Measurements from ENCODE around the gene FUT1.

DNA sequence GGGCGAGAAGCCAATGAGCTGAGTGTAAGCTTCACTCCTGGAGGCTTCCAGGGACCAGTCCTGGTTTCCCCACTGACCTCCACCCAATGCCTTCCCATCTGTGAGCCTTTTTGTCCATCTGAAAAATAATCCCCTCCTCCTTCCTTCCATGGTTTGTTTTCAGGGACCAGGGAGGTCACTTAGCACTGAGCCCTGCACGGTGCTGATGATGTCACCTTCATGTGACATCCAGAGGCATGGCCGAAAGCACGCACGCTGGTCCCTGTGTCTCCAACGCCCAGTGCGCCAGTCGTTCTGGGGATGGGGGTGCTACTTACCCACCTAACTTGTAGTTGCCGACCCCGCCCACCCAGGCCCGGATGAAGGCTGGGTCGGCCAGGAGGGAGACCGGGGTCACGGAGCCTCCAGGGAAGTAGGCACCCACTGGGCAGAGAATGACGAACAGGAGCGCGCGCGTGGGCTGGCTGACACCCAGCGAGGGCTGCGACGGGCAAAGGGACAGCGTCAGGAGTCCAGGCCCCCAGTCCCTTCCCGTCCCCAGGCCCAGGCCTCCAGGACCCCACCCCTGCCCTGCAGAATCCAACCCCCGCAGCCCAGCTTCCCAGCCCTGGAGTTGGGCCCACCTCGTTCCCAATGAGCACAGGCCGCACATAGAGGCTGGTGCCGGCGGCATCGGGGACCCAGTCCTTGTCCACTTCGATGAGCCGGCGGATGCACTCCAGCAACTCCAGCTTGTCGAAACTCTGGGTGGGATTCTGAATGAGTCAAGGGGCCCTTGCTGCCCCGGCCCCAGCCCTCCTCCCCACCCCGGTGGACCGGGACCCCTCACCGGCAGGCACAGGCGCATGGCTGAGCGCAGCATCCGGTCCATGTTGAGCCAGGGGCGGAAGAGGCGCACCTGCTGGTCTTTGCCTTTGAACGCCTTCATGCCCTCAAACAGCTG, 47.2 kb upstream of the FUT1 start:
- TF ChIP-seq, protein P1, sequence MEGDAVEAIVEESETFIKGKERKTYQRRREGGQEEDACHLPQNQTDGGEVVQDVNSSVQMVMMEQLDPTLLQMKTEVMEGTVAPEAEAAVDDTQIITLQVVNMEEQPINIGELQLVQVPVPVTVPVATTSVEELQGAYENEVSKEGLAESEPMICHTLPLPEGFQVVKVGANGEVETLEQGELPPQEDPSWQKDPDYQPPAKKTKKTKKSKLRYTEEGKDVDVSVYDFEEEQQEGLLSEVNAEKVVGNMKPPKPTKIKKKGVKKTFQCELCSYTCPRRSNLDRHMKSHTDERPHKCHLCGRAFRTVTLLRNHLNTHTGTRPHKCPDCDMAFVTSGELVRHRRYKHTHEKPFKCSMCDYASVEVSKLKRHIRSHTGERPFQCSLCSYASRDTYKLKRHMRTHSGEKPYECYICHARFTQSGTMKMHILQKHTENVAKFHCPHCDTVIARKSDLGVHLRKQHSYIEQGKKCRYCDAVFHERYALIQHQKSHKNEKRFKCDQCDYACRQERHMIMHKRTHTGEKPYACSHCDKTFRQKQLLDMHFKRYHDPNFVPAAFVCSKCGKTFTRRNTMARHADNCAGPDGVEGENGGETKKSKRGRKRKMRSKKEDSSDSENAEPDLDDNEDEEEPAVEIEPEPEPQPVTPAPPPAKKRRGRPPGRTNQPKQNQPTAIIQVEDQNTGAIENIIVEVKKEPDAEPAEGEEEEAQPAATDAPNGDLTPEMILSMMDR (IDR thresholded peaks at IDR 0.05; ENCODE audit: low read depth, low read length, missing input control): no peak
- no peak for TF ChIP-seq GABPA (IDR thresholded peaks at IDR 0.05 in 1 of 2, conservative IDR thresholded peaks at IDR 0.05 in 1 of 2)
- no peak for TF ChIP-seq NR2F2 (IDR thresholded peaks at IDR 0.05)
- TF ChIP-seq, protein P2, sequence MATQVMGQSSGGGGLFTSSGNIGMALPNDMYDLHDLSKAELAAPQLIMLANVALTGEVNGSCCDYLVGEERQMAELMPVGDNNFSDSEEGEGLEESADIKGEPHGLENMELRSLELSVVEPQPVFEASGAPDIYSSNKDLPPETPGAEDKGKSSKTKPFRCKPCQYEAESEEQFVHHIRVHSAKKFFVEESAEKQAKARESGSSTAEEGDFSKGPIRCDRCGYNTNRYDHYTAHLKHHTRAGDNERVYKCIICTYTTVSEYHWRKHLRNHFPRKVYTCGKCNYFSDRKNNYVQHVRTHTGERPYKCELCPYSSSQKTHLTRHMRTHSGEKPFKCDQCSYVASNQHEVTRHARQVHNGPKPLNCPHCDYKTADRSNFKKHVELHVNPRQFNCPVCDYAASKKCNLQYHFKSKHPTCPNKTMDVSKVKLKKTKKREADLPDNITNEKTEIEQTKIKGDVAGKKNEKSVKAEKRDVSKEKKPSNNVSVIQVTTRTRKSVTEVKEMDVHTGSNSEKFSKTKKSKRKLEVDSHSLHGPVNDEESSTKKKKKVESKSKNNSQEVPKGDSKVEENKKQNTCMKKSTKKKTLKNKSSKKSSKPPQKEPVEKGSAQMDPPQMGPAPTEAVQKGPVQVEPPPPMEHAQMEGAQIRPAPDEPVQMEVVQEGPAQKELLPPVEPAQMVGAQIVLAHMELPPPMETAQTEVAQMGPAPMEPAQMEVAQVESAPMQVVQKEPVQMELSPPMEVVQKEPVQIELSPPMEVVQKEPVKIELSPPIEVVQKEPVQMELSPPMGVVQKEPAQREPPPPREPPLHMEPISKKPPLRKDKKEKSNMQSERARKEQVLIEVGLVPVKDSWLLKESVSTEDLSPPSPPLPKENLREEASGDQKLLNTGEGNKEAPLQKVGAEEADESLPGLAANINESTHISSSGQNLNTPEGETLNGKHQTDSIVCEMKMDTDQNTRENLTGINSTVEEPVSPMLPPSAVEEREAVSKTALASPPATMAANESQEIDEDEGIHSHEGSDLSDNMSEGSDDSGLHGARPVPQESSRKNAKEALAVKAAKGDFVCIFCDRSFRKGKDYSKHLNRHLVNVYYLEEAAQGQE (IDR thresholded peaks at IDR 0.05): no peak
- TF ChIP-seq RXRA (IDR thresholded peaks at IDR 0.05): no peak
- TF ChIP-seq YY1 (IDR thresholded peaks at IDR 0.05): no peak
- no peak for TF ChIP-seq TAF1 (conservative IDR thresholded peaks at IDR 0.05)

All from liver (tissue), 3 donors.